Measurements from ENCODE around the gene NACC2. TPM values are rescaled to one million over a fixed set of nuclear protein-coding genes. Genes with fewer than 3 reads are reported as not detected.

Gene NACC2
- total and polyA plus RNA-seq, 10 of the 15 experiments (the other 5 are each of a cell fraction or from before 2014, with no cell fraction given): 0.66 to 14.7 (median 3.5) TPM

DNA sequence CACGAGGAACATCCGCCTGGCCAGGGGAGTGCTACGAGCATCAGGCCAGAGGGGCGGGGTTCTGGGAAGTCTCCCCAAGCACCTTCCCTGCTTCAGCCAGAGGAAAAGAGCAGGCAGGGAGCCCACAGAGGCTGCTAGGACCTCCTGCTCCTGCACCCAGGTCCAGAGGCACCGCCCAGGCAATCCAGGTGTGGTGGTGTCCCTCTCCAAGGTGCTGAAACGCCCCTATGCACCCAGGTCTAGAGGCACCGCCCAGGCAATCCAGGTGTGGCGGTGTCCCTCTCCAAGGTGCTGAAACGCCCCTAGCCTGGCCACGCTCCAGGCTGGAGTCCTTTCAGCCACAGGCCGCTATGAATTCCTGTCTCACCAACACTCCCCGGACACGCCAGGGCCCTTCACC lies 123.2 kb downstream of the NACC2 start (continued):
- peak; percentile 61; the same call in 1 of the 2 replicates for TF ChIP-seq MXI1 (IDR thresholded peaks at IDR 0.05; ENCODE audit: low read depth, low read length)

DNA sequence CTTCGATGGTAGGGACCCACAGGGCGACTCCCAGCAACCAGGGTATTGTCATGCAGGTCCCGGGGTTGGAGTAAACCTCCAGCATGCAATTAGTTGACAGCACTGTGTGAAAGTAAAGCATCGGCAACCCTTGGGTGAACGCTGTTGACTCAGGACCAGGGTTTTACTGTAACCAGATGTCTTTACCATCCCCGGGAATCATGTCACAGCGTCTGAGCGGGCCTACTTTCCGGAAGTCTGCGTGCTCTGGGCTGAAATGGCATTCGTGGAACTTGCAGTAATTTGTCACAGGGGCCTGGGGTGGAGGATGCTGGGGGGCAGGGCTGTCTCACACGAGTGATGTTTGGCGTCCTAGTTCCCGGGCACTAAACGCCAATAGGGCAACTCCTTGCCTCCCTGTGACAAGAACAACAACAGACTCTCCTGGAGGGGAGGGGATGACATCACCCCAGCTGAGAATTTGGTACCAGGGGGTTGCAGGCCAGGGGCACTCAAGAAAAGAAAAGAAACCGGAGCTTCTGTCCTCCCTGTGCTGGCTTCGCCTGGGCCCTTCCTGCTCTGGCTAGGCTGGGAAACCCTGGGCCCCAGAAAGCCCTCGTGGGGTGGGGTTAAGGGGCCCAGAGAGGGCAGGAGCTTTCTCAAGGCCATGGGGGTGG lies 123.8 kb downstream of the NACC2 start:
- ATAC-seq: no peak
- H3K27ac ChIP-seq (ENCODE audit: control insufficient read depth, insufficient read depth): no peak overlapping the region
- H3K4me1 ChIP-seq (ENCODE audit: control insufficient read depth, insufficient read depth, low read length): no peaks in the 10 kb centered on the region
- intact Hi-C loops (cut with micrococcal nuclease; ENCODE audit: unreplicated experiment) (no loop called here), in situ Hi-C loops (cut with MboI) (no loop called here)
- 19% methylated on average over 18 of the region's 18 CpGs for WGBS (ENCODE audit: insufficient coverage, insufficient replicate concordance, low lambda C conversion rate, missing lambda C conversion rate)
- no TSS peak for BruUV-seq (replicated peaks)
- RAD21 ChIA-PET (ENCODE audit: unreplicated experiment): no interaction called here
- POLR2A ChIA-PET: no interaction called here
- H3K9me3 ChIP-seq (replicated peaks; ENCODE audit: control insufficient read depth, insufficient read depth, low read length): no peaks in the 10 kb centered on the region
- H4K20me1 ChIP-seq (ENCODE audit: control insufficient read depth, insufficient read depth): no peaks in the 10 kb centered on the region
- no peaks in the 10 kb centered on the region for H3K27me3 ChIP-seq (replicated peaks in 1 of 2; ENCODE audit: control insufficient read depth in 2 of 2, insufficient read depth in 2 of 2, low read length in 1 of 2)
- no peaks in the 10 kb centered on the region for H3K36me3 ChIP-seq (ENCODE audit: control insufficient read depth in 2 of 2, insufficient read depth in 2 of 2, low read length in 1 of 2)
- CTCF ChIA-PET: no interaction called here
- no peak for DNase-seq (ENCODE audit: low read depth, low spot score)
- no peak overlapping the region for H2AFZ ChIP-seq (ENCODE audit: control insufficient read depth, low read depth, low read length)
- FAIRE-seq: no peak
- SMC1A ChIA-PET (ENCODE audit: uncharacterized antibody, unreplicated experiment): no interaction called here
- H3K9ac ChIP-seq (ENCODE audit: control insufficient read depth, insufficient read depth, low read length): no peak overlapping the region
- no peak overlapping the region for H3K4me2 ChIP-seq (ENCODE audit: control insufficient read depth, insufficient read depth)
- no peaks in the 10 kb centered on the region for H3K79me2 ChIP-seq (ENCODE audit: control insufficient read depth, insufficient read depth, low read length)
- H3K4me3 ChIP-seq: no peak overlapping the region
- TF ChIP-seq, protein P1, sequence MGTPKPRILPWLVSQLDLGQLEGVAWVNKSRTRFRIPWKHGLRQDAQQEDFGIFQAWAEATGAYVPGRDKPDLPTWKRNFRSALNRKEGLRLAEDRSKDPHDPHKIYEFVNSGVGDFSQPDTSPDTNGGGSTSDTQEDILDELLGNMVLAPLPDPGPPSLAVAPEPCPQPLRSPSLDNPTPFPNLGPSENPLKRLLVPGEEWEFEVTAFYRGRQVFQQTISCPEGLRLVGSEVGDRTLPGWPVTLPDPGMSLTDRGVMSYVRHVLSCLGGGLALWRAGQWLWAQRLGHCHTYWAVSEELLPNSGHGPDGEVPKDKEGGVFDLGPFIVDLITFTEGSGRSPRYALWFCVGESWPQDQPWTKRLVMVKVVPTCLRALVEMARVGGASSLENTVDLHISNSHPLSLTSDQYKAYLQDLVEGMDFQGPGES (IDR thresholded peaks at IDR 0.05): no peak
- TF ChIP-seq, protein P2, sequence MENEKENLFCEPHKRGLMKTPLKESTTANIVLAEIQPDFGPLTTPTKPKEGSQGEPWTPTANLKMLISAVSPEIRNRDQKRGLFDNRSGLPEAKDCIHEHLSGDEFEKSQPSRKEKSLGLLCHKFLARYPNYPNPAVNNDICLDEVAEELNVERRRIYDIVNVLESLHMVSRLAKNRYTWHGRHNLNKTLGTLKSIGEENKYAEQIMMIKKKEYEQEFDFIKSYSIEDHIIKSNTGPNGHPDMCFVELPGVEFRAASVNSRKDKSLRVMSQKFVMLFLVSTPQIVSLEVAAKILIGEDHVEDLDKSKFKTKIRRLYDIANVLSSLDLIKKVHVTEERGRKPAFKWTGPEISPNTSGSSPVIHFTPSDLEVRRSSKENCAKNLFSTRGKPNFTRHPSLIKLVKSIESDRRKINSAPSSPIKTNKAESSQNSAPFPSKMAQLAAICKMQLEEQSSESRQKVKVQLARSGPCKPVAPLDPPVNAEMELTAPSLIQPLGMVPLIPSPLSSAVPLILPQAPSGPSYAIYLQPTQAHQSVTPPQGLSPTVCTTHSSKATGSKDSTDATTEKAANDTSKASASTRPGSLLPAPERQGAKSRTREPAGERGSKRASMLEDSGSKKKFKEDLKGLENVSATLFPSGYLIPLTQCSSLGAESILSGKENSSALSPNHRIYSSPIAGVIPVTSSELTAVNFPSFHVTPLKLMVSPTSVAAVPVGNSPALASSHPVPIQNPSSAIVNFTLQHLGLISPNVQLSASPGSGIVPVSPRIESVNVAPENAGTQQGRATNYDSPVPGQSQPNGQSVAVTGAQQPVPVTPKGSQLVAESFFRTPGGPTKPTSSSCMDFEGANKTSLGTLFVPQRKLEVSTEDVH (IDR thresholded peaks at IDR 0.05; ENCODE audit: low read depth, partially characterized antibody): no peak
- TF ChIP-seq RBBP5 (conservative IDR thresholded peaks at IDR 0.05) (no peak), MXI1 (IDR thresholded peaks at IDR 0.05; ENCODE audit: low read depth, low read length) (no peak), KLF5 (IDR thresholded peaks at IDR 0.05; ENCODE audit: partially characterized antibody) (no peak), SRF (IDR thresholded peaks at IDR 0.05; ENCODE audit: low read depth in 2 of 2, low read length in 2 of 2) (no peak), SMAD1 (IDR thresholded peaks at IDR 0.05; ENCODE audit: low read depth, partially characterized antibody) (no peak), DPF2 (IDR thresholded peaks at IDR 0.05) (no peak)
- TF ChIP-seq, protein P3, sequence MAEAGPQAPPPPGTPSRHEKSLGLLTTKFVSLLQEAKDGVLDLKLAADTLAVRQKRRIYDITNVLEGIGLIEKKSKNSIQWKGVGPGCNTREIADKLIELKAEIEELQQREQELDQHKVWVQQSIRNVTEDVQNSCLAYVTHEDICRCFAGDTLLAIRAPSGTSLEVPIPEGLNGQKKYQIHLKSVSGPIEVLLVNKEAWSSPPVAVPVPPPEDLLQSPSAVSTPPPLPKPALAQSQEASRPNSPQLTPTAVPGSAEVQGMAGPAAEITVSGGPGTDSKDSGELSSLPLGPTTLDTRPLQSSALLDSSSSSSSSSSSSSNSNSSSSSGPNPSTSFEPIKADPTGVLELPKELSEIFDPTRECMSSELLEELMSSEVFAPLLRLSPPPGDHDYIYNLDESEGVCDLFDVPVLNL (IDR thresholded peaks at IDR 0.05; ENCODE audit: low read depth, low read length): no peak
- TF ChIP-seq, protein P4, sequence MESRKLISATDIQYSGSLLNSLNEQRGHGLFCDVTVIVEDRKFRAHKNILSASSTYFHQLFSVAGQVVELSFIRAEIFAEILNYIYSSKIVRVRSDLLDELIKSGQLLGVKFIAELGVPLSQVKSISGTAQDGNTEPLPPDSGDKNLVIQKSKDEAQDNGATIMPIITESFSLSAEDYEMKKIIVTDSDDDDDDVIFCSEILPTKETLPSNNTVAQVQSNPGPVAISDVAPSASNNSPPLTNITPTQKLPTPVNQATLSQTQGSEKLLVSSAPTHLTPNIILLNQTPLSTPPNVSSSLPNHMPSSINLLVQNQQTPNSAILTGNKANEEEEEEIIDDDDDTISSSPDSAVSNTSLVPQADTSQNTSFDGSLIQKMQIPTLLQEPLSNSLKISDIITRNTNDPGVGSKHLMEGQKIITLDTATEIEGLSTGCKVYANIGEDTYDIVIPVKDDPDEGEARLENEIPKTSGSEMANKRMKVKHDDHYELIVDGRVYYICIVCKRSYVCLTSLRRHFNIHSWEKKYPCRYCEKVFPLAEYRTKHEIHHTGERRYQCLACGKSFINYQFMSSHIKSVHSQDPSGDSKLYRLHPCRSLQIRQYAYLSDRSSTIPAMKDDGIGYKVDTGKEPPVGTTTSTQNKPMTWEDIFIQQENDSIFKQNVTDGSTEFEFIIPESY (IDR thresholded peaks at IDR 0.05): no peak
- TF ChIP-seq, protein P5, sequence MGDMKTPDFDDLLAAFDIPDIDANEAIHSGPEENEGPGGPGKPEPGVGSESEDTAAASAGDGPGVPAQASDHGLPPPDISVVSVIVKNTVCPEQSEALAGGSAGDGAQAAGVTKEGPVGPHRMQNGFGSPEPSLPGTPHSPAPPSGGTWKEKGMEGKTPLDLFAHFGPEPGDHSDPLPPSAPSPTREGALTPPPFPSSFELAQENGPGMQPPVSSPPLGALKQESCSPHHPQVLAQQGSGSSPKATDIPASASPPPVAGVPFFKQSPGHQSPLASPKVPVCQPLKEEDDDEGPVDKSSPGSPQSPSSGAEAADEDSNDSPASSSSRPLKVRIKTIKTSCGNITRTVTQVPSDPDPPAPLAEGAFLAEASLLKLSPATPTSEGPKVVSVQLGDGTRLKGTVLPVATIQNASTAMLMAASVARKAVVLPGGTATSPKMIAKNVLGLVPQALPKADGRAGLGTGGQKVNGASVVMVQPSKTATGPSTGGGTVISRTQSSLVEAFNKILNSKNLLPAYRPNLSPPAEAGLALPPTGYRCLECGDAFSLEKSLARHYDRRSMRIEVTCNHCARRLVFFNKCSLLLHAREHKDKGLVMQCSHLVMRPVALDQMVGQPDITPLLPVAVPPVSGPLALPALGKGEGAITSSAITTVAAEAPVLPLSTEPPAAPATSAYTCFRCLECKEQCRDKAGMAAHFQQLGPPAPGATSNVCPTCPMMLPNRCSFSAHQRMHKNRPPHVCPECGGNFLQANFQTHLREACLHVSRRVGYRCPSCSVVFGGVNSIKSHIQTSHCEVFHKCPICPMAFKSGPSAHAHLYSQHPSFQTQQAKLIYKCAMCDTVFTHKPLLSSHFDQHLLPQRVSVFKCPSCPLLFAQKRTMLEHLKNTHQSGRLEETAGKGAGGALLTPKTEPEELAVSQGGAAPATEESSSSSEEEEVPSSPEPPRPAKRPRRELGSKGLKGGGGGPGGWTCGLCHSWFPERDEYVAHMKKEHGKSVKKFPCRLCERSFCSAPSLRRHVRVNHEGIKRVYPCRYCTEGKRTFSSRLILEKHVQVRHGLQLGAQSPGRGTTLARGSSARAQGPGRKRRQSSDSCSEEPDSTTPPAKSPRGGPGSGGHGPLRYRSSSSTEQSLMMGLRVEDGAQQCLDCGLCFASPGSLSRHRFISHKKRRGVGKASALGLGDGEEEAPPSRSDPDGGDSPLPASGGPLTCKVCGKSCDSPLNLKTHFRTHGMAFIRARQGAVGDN (IDR thresholded peaks at IDR 0.05): no peak

Data from GM12878 (cell line).